Endodermal cell (in vitro differentiated cells): ENCODE data around the gene ATRNL1. TPM values are rescaled to one million over a fixed set of nuclear protein-coding genes. Genes with fewer than 3 reads are reported as not detected.

Experiments used
- DNase-seq: peaks from one replicate; pipeline ENCODE4 v3.0.0-alpha.2; 2017
- H3K27ac ChIP-seq: 2 replicates; pipeline ENCODE4 v1.5.1; 2013; ENCODE audit warnings: mild to moderate bottlenecking, low read depth, low read length, moderate library complexity
- H3K27me3 ChIP-seq: 2 replicates; pipeline ENCODE4 v1.6.1; 2013; ENCODE audit warnings: mild to moderate bottlenecking, low read length, moderate library complexity; ENCODE audit not compliant: insufficient read depth, control insufficient read depth, poor library complexity, severe bottlenecking
- H3K36me3 ChIP-seq: 2 replicates; pipeline ENCODE4 v1.7.0; 2013; ENCODE audit warnings: mild to moderate bottlenecking, low read length, moderate library complexity; ENCODE audit not compliant: control insufficient read depth, insufficient read depth
- H3K4me1 ChIP-seq: one replicate; pipeline ENCODE4 v1.7.0; 2013; ENCODE audit warnings: low read length; ENCODE audit not compliant: control insufficient read depth, insufficient read depth
- H3K4me3 ChIP-seq: 2 replicates; pipeline ENCODE4 v1.5.1; 2013; ENCODE audit warnings: mild to moderate bottlenecking, low read length, moderate library complexity
- H3K9ac ChIP-seq: 2 replicates; pipeline ENCODE4 v1.6.1; 2013; ENCODE audit warnings: mild to moderate bottlenecking, low read length, moderate library complexity; ENCODE audit not compliant: poor library complexity, severe bottlenecking; ENCODE audit errors: extremely low read depth
- H3K9me3 ChIP-seq: 2 replicates; pipeline ENCODE4 v1.6.1; 2013; ENCODE audit warnings: mild to moderate bottlenecking, low read length, moderate library complexity; ENCODE audit not compliant: control insufficient read depth
- H3K27ac Mint-ChIP-seq: 2 replicates; pipeline ENCODE4 v1.8.0; 2020; ENCODE audit warnings: mixed read lengths
- H3K27me3 Mint-ChIP-seq: 2 replicates; pipeline ENCODE4 v1.8.0; 2021; ENCODE audit warnings: mild to moderate bottlenecking, mixed read lengths; ENCODE audit not compliant: insufficient read depth
- H3K36me3 Mint-ChIP-seq: 2 replicates; pipeline ENCODE4 v1.8.0; 2020; ENCODE audit warnings: low read depth, mixed read lengths
- H3K4me1 Mint-ChIP-seq: 2 replicates; pipeline ENCODE4 v1.8.0; 2020; ENCODE audit warnings: mixed read lengths
- H3K4me3 Mint-ChIP-seq: 2 replicates; pipeline ENCODE4 v1.8.0; 2020; ENCODE audit warnings: mild to moderate bottlenecking, moderate library complexity, mixed read lengths
- H3K9me3 Mint-ChIP-seq: 2 replicates; pipeline ENCODE4 v1.8.0; 2020; ENCODE audit warnings: mild to moderate bottlenecking, mixed read lengths
- CTCF ChIP-seq: fragments of 200-600 bp; sonication (generic); conservative IDR thresholded peaks from 2 replicates; pipeline ENCODE4 v1.5.0; 2021; ENCODE audit warnings: antibody characterized with exemption, mild to moderate bottlenecking
- WGBS, 2 experiments: methylation state at CpG; one replicate each; pipeline versions ENCODE4 v1.1.5 to v1.1.7; 2013; ENCODE audit warnings: missing lambda C conversion rate in 2 of 2, mixed read lengths in 1 of 2; ENCODE audit not compliant: insufficient coverage in 1 of 2, insufficient read length in 1 of 2; 5-methylcytosine and 5-hydroxymethylcytosine counted together
- total RNA-seq, 2 donors: library from RNA; stranded (reverse); fragmentation: NEBNext Ultra II Directional in 1 of 2; extraction: Animal tissue kit (Norgen Biotek cat#: 25700) in 1 of 2; gene quantifications; 2 replicates in 1 of 2; 3 replicates in 1 of 2; pipeline ENCODE4 v1.2.1, GENCODE V29; 2021

Gene ATRNL1
- total RNA-seq, 2 donors from 2014 or later = 8.0 to 9.0 TPM

- 85% methylated on average over 1 of the region's 1 CpG; no CpG with 5 or more reads in 1 of the 2 experiments for WGBS, 2 experiments
- Histone ChIP-seq H3K27ac (no peak overlapping the region), H3K9me3 (no peaks in the 10 kb centered on the region), H3K9ac (no peak overlapping the region), H3K36me3 (no peaks in the 10 kb centered on the region), H3K4me1 (no peaks in the 10 kb centered on the region), H3K4me3 (no peak overlapping the region), H3K27me3 (no peaks in the 10 kb centered on the region)
- H3K4me1 Mint-ChIP-seq = peaks cover 4% of the 10 kb centered on the region
- H3K4me3 Mint-ChIP-seq = no peak overlapping the region
- H3K36me3 Mint-ChIP-seq = no peaks in the 10 kb centered on the region
- TF ChIP-seq CTCF = peak; percentile 39
- no peaks in the 10 kb centered on the region for H3K27me3 Mint-ChIP-seq
- DNase-seq = no peak
- no peak overlapping the region for H3K27ac Mint-ChIP-seq
- H3K9me3 Mint-ChIP-seq = no peaks in the 10 kb centered on the region
These were observed 617.0 kb downstream of the ATRNL1 start for GRCh38 chr10:115710136-115710535.

- H3K27me3 ChIP-seq = no peaks in the 10 kb centered on the region
- DNase-seq = no peak
- no peaks in the 10 kb centered on the region for H3K36me3 ChIP-seq
- no peak overlapping the region for H3K4me3 ChIP-seq
- no peak overlapping the region for H3K9ac ChIP-seq
- no peaks in the 10 kb centered on the region for H3K4me1 ChIP-seq
- no peaks in the 10 kb centered on the region for H3K27me3 Mint-ChIP-seq
- H3K9me3 ChIP-seq = no peaks in the 10 kb centered on the region
- no peaks in the 10 kb centered on the region for H3K36me3 Mint-ChIP-seq
- 79 to 86% methylated on average over 1 of the region's 1 CpG for WGBS, 2 experiments
- H3K27ac Mint-ChIP-seq = no peak overlapping the region
- H3K9me3 Mint-ChIP-seq = no peaks in the 10 kb centered on the region
- no peak for TF ChIP-seq CTCF
- H3K4me3 Mint-ChIP-seq = no peak overlapping the region
- H3K4me1 Mint-ChIP-seq = no peaks in the 10 kb centered on the region
- H3K27ac ChIP-seq = no peak overlapping the region
These were observed 618.1 kb downstream of the ATRNL1 start for GRCh38 chr10:115711306-115711705.

- Histone ChIP-seq H3K9ac (no peak overlapping the region), H3K36me3 (no peaks in the 10 kb centered on the region), H3K9me3 (no peaks in the 10 kb centered on the region), H3K4me3 (no peak overlapping the region), H3K27ac (no peak overlapping the region), H3K4me1 (no peaks in the 10 kb centered on the region), H3K27me3 (no peaks in the 10 kb centered on the region)
- Mint-ChIP-seq H3K4me3 (no peak overlapping the region), H3K4me1 (no peaks in the 10 kb centered on the region), H3K9me3 (no peaks in the 10 kb centered on the region), H3K36me3 (no peaks in the 10 kb centered on the region), H3K27me3 (no peaks in the 10 kb centered on the region), H3K27ac (no peak overlapping the region)
- 92% methylated on average over 2 of the region's 2 CpGs; no CpG with 5 or more reads in 1 of the 2 experiments for WGBS, 2 experiments
- no peak for DNase-seq
- no peak for TF ChIP-seq CTCF
These were observed 627.0 kb downstream of the ATRNL1 start for GRCh38 chr10:115720121-115720520.
